Measurements from ENCODE around the gene PTPRN2.
A peak's percentile ranks its signal among the peaks of the same experiment; 100 is the strongest.
"Not testable (repeated sequence)": the region's sequence is repeated elsewhere in the genome, so short reads cannot be mapped to it uniquely, and the experiment has no call there.

The PTPRN2 gene

GRCh38 chr7:157793973-157794745 lies 793.5 kb downstream of the PTPRN2 start:
- FAIRE-seq (no peak), DNase-seq (ENCODE audit: insufficient read length, low spot score) (no peak)

DNA sequence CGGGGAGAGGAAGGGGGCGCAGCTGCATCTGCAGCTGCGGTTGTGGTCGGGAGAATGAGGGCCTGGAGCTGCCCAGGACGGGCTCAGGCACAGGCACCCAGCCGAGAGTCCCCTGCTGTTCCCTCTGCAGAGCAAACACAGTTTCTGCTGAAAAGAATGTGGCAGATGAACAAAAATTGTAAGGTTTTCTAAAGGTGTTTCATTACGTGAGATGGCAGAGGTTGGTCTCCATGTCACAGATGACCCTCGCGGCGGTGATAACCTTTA lies 794.6 kb downstream of the PTPRN2 start:
- no peak for FAIRE-seq
- DNase-seq (ENCODE audit: insufficient read length, low spot score): no peak

GRCh38 chr7:157792241-157793086 lies 795.2 kb downstream of the PTPRN2 start:
- FAIRE-seq: no peak
- DNase-seq (ENCODE audit: insufficient read length, low spot score): no peak

GRCh38 chr7:157791666-157792065 lies 796.0 kb downstream of the PTPRN2 start:
- no peak for FAIRE-seq
- no peak for DNase-seq (ENCODE audit: insufficient read length, low spot score)

GRCh38 chr7:157791261-157791660 lies 796.4 kb downstream of the PTPRN2 start:
- FAIRE-seq: no peak
- DNase-seq (ENCODE audit: insufficient read length, low spot score): no peak

GRCh38 chr7:157789942-157790341 lies 797.7 kb downstream of the PTPRN2 start:
- DNase-seq (ENCODE audit: insufficient read length, low spot score) (no peak), FAIRE-seq (peak; percentile 95)

- no peak for FAIRE-seq
- no peak for DNase-seq (ENCODE audit: insufficient read length, low spot score)
Measured at GRCh38 chr7:157789094-157789493, 798.5 kb downstream of the PTPRN2 start.

DNA sequence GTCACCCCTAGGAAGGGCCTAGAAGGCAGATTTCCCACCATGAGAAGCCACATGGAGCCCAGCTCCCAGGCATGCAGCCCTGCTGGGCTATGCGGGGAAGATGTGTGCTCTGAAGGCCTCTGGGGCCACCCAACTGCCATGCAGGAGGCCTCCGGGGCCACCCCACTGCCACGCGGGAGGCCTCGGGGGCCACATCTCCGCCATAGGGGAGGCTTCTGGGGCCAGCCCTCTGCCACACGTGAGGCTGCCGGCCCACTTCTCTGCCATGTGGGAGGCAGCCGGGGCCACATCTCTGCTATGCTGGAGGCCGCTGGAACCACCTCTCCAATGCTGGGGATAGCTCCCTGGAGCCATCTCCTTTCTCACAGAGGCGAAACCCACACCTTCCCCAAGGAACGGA lies 799.0 kb downstream of the PTPRN2 start:
- no peak for FAIRE-seq

DNA sequence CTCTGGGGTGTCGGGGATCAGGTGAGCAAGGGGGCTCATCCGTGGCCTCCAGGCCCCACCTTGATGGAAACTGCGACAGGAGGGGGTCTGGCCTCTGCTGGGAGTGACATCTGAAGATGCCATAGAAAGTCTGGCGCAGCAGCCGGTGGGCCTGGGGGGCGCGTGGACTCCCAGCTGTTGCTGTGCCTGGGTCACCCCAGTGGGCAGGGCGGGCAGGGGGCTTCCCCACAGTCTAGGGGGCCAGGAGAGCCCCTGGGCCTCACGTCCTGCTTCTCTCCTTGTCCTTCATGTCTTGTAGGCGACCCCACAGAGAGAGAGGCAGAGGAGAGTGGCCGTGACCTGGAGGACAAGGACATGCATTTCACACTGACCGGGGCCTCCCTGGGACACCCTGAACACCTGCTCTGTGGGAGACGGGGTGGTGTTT lies 800.3 kb downstream of the PTPRN2 start:
- no peak for DNase-seq (ENCODE audit: insufficient read length, low spot score)
- FAIRE-seq: no peak

More for the DNA sequence above, 799.0 kb downstream of the PTPRN2 start:
- no peak for DNase-seq (ENCODE audit: insufficient read length, low spot score)

- no peak for FAIRE-seq
- no peak for DNase-seq (ENCODE audit: insufficient read length, low spot score)
Measured at GRCh38 chr7:157786375-157787274, 801.0 kb downstream of the PTPRN2 start.

DNA sequence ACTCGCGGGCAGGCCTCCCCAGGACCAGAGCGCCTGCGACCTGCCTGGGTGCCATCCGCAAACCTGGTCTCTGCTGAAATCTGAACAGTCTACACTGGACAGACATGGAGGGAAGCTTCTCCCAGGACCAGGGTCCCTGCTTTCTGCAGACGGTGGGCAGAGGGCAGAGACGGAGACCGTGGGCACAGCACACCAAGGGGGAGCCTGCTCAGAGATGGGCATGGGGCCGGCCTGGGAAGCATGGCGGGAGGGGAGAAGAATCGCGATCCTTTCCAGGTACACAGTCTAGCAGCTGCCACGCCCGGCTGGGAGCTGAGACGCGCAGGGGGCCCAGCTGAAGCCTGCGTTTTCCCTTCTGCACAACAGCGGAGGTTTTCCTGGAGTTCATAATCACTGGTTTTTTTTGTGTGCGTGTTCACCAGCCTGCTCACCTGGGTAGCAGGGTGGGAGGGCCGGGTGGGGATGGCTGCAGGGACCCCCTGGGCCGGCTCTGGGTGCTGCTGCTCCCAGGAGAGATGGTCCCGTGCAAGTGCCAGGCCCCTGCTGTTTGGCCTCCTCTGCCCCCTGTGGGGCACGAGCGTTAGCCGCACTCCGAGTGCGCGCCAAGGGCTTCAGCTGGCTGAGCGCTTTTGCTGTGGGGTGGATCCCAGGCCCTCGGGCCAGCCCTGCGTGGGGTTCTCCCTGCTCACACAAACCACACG lies 802.0 kb downstream of the PTPRN2 start:
- no peak for FAIRE-seq
- DNase-seq (ENCODE audit: insufficient read length, low spot score): no peak

GRCh38 chr7:157784979-157785441 lies 802.6 kb downstream of the PTPRN2 start:
- DNase-seq (ENCODE audit: insufficient read length, low spot score) (no peak), FAIRE-seq (no peak)

DNA sequence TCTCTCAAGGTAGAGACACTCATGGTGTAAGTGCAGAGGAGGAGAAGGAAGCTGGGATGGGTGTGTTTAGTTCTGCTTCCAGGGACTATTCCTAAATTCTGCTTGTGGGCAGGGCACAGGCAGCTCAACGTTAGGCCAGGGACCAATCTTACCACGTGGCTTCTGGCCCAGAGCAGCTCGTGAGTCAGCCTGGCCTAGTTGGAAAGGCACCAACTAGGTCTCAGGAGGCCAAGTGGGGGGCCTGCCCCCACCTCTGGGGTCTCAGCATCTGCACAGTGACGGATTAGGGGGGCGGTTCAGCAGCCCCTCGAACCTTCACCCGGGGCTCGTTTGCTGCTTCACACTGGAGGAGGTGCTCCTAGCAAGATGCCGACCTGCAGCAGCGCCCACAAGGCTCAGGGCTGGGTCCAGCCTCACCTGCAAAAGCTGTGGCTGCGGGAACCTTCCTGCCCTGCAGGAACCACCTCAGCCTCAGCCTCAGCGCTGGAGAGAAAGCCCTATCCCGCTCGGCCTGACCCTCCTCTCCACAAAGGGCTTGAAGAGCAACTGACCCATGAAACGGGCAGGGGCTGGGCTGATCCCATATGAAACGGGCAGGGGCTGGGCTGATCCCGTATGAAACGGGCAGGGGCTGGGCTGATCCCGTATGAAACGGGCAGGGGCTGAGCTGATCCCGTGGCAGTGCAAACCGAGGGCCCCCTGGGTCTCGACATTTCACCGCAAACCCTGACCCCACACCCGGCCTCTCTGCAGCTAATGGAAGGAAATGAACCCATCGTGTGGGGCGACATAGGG lies 803.4 kb downstream of the PTPRN2 start:
- DNase-seq (ENCODE audit: insufficient read length, low spot score) (no peak), FAIRE-seq (no peak)

DNA sequence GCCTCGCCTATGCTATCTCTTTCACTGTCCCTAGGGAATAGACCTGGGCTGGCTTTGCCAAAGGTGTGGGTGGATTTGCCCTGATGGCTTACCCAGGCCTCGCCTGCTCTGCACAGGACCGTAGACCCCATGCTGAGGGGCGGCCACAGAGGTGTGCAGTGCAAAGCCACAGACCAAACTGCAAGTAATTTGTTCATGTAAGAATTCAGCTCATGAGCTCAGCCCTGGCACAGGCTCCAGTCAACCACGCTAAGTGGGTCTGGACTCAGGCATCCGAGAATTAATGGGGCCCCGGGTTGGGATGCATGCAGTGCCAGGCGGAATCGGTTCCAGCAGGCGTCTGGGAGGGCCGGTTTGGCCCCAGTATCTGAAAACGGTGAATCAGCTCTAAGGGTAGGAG lies 805.6 kb downstream of the PTPRN2 start:
- DNase-seq (ENCODE audit: insufficient read length, low spot score) (no peak), FAIRE-seq (no peak)

GRCh38 chr7:157780721-157781120 lies 806.9 kb downstream of the PTPRN2 start:
- DNase-seq (ENCODE audit: insufficient read length, low spot score) (no peak), FAIRE-seq (no peak)

DNA sequence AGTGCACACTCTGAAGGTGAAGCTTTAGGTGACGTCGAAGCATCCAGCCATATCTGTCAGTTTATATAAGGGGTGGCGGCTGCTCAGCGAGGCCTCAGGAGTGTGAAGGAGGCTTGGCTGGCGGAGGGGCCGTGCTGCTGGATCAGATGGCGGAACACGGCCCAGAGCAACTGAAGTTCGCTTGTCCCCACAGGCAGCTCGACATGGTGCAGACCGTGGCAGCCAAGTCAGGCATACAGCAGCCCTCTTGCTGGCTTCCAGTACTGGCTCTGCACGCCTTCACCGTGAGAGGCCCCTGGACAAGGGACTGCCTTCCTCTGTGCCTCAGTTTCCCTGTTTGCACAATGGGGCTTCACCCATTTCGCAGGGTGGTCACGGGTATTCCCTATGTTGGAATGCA lies 807.3 kb downstream of the PTPRN2 start:
- FAIRE-seq (no peak), DNase-seq (ENCODE audit: insufficient read length, low spot score) (no peak)

DNA sequence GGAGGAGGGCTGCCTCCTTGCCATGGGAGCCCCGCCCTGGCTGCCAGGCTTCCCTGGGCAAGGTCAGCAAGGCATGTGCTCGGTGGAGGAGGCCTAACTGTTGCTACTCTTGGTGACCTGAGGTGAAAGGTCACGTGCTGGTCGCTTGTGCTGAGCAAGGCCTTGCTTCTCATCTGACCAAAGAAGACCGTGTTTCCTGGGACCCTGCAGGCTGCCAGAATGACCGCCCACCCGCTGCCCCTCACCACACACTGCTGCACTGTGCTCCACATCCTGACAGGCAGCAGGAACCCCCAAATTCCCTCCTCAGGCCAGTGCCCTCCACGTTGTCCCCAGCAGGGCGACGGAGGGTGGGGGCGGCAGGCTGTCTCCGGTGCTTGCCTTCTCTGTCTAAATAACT lies 808.4 kb downstream of the PTPRN2 start:
- FAIRE-seq (no peak), DNase-seq (ENCODE audit: insufficient read length, low spot score) (no peak)

DNA sequence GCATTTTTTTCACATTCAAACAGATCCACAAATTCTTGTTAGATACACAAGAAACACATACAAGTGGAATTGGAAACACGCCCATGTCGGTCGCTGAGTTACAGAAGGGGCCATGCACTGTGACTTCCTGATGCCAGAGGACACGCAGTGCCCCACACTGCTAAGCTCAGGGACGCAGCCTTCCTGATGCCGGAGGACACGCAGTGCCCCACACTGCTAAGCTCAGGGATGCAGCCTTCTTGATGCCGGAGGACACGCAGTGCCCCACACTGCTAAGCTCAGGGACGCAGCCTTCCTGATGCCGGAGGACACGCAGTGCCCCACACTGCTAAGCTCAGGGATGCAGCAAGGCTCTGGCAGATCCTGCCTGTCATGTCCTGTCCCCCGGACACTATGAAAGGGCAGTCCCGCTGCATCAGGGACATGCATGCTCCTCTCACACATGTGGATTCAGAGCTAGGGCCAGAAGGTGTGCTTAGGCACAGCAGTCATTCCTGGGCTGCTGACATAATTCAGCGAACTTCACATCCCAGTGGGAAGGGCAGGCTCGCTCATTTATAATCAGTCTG lies 810.3 kb downstream of the PTPRN2 start:
- FAIRE-seq; DNase-seq (ENCODE audit: insufficient read length, low spot score): not testable (repeated sequence)
